Upper lobe of right lung (tissue), 1 donor: Measurements from ENCODE around the gene TSPYL6. TPM values are rescaled to one million over a fixed set of nuclear protein-coding genes. Genes with fewer than 3 reads are reported as not detected.

Source experiments
- ATAC-seq: fragments of 200-7000 bp; cut with Tn5 transposase; one replicate; pipeline ENCODE4 v1.9.1; 2020; ENCODE audit warnings: mild to moderate bottlenecking, moderate library complexity
- DNase-seq: peaks from one replicate; pipeline ENCODE4 v3.0.0-alpha.2; 2020
- H3K27ac ChIP-seq: fragments of 200-600 bp; one replicate; pipeline ENCODE4 v1.8.0; 2022
- H3K27me3 ChIP-seq: fragments of 200-600 bp; one replicate; pipeline ENCODE4 v1.8.0; 2022; ENCODE audit warnings: mild to moderate bottlenecking
- H3K36me3 ChIP-seq: fragments of 200-600 bp; one replicate; pipeline ENCODE4 v1.8.0; 2022
- H3K4me1 ChIP-seq: fragments of 200-600 bp; one replicate; pipeline ENCODE4 v1.8.0; 2022
- H3K4me3 ChIP-seq: fragments of 200-600 bp; one replicate; pipeline ENCODE4 v1.8.0; 2022; ENCODE audit warnings: mild to moderate bottlenecking
- H3K9me3 ChIP-seq: fragments of 200-600 bp; one replicate; pipeline ENCODE4 v1.8.0; 2022
- intact Hi-C: fragments of 100-400 bp; cut with DNase I; formaldehyde crosslinking; loops from one replicate; pipeline ENCODE4 v1.11.0; 2022
- total RNA-seq: library from RNA; stranded (reverse); fragmentation: NEBNext Ultra II Directional; extraction: Animal tissue kit (Norgen Biotek cat#: 25700); gene quantifications from one replicate; pipeline ENCODE4 v1.2.1, GENCODE V29; 2021
- TF ChIP-seq, protein P1 (sequence below): fragments of 200-600 bp; IDR thresholded peaks from one replicate; pipeline ENCODE4 v1.8.0; 2022; ENCODE audit warnings: antibody characterized with exemption
- donor health status: DM: no; HTN: yes; CAD: no; lungs with severe emphysema.

The TSPYL6 gene
- total RNA-seq, 1 donor from 2014 or later, result not detected

DNA sequence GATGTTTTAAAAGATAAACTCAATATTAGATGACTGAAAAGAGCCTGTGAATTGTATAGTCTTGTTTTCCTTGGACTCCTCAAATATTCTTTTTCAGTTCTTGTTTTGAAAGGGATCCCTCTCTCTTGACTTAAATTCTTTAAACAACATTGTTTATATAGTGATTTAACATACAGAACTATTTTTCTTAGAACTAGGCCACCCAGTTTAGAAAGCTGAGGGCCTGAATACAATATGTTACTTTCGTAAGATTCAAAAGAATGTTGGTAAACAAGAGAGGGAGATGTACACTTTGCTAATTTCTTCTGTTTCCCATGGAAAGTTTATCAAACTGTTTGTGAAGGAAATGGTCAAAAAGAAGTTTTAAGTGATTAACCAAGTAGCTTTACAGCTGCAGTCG lies 5.5 kb upstream of the TSPYL6 start:
- Histone ChIP-seq H3K27me3 (no peaks in the 10 kb centered on the region), H3K27ac (no peak overlapping the region), H3K36me3 (no peaks in the 10 kb centered on the region), H3K4me3 (no peak overlapping the region), H3K4me1 (no peaks in the 10 kb centered on the region), H3K9me3 (no peaks in the 10 kb centered on the region)
- DNase-seq (no peak), ATAC-seq (no peak)
- TF ChIP-seq, protein P1, sequence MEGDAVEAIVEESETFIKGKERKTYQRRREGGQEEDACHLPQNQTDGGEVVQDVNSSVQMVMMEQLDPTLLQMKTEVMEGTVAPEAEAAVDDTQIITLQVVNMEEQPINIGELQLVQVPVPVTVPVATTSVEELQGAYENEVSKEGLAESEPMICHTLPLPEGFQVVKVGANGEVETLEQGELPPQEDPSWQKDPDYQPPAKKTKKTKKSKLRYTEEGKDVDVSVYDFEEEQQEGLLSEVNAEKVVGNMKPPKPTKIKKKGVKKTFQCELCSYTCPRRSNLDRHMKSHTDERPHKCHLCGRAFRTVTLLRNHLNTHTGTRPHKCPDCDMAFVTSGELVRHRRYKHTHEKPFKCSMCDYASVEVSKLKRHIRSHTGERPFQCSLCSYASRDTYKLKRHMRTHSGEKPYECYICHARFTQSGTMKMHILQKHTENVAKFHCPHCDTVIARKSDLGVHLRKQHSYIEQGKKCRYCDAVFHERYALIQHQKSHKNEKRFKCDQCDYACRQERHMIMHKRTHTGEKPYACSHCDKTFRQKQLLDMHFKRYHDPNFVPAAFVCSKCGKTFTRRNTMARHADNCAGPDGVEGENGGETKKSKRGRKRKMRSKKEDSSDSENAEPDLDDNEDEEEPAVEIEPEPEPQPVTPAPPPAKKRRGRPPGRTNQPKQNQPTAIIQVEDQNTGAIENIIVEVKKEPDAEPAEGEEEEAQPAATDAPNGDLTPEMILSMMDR, result no peak
- intact Hi-C loops, result no loop called here

DNA sequence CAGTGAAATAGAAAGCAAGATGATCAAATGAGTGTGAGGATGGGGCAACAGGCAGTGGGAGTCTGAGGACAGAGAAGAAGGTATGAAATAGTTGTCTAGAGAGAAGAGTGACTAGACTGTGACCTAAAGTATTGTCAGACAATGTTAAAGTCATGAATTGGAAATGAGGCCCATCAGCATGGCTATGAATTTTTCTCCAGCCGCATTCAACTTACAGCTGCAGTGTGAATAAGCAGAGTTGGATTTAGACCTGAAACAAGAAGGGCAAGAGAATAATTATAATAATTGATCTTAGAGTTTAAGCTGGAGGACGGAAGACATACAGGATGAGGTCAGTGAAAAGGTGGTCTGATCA lies 4.2 kb upstream of the TSPYL6 start:
- H3K4me1 ChIP-seq, result no peaks in the 10 kb centered on the region
- intact Hi-C loops, result no loop called here
- DNase-seq (no peak), ATAC-seq (no peak)
- H3K27me3 ChIP-seq, result no peaks in the 10 kb centered on the region
- no peak overlapping the region for H3K27ac ChIP-seq
- no peak overlapping the region for H3K4me3 ChIP-seq
- H3K9me3 ChIP-seq, result no peaks in the 10 kb centered on the region
- TF ChIP-seq, protein P1, result no peak
- H3K36me3 ChIP-seq, result no peaks in the 10 kb centered on the region

DNA sequence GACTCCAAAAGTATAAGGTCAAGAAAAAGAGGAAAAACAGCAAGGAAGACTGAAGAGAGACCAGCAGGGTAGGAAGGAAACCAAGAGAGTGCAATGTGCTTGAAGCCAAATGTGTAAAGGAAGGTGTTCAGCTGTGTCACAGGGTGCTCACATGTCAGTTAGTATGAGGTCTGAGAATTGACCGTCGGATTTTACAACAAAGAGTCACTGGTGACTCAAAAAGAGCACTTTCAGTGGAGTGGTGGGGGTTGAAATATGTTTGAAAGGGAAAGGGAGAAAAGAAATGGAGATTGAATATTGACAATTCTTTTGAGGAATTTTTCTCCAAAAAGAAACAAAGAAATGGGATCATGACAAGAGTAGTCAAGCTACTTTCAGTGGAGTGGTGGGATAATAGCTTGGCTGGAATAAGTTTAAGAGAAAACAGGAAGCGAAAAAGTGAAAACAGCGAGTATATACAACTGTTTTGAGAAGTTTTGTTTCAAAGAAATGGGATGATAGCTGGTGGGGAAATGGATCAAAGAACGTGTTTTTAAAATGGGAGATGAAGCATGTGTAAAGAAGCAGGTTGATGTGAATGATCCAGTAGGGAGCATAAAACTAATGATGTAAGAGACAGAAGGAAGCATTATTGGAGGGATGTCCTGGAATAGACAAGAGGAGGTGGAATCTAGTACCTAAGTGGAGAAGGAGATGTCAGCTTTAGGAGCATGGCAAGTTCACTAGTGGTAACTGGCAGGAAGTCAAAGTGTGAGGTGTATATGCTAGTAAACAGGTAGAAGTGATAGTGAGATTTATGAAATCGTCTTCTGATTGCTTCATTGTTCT lies 3.6 kb upstream of the TSPYL6 start:
- H3K36me3 ChIP-seq, result no peaks in the 10 kb centered on the region
- no peaks in the 10 kb centered on the region for H3K9me3 ChIP-seq
- no peak overlapping the region for H3K4me3 ChIP-seq
- intact Hi-C loops, result no loop called here
- H3K27ac ChIP-seq, result no peak overlapping the region
- TF ChIP-seq, protein P1, result no peak
- H3K4me1 ChIP-seq, result no peaks in the 10 kb centered on the region
- no peak for DNase-seq
- ATAC-seq, result no peak
- no peaks in the 10 kb centered on the region for H3K27me3 ChIP-seq

DNA sequence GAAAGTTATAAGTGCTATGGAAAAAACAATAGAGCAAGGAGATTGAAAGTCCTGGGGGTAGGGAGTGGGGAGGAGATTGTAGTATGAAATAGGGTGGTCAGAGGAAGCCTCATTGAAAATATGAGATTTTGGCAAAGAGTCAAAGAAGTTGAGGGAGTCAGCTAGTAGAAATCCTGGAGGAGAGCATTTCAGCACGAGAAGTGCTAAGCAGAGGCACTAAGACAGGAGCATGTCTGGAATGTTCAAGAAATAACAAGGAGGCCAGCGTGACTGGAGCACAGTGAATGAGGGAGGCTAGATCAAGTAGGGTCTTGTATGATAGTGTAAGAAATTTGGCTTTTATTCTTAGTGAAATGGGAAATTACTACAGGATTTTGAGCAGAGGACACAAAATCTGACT lies 2.1 kb upstream of the TSPYL6 start:
- DNase-seq, result no peak
- intact Hi-C loops, result no loop called here
- no peaks in the 10 kb centered on the region for H3K4me1 ChIP-seq

DNA sequence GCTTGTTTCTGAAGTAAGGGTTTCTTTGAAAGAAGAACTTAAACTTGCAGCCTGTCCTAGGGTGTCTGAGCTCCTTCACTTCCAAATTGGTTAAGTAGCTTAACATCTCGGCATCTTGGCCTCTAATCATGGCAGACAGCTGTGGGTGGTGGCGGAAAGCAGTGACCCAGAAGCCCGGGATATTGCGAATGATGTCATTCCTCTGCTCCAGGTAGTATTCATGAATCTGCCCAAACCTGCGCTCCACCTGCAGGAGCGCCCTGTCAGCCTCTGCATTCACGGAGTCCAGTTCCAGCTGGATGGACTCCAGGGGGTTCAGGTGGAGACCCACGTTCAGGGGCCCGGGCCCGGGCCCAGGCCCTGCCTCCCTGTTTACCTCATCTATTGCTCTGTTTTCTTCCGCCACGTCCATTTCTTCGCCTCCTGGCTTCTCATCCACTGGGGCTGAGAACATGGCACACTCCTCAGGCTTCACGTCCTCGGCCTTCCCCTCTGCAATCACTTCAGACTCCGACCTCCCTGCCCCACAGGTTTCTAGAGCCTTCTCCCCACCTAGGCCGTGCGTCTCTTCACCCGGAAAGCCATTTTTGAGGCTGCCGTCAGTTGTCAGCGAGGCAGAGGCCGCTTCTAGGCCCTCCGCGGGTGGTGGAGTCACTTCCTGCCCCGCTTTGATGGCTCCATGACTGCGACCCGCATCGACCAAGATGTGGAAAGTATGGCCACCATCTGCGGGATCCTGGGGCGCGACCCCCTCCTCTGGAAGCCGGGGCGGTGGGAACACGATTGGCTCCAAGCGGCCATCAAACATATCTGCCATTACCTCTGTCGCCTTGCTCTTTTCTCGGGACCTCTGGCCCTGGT lies 569 bp downstream of the TSPYL6 start:
- intact Hi-C loops, result no loop called here
- Histone ChIP-seq H3K27ac (no peak overlapping the region), H3K9me3 (no peaks in the 10 kb centered on the region), H3K4me3 (no peak overlapping the region), H3K4me1 (no peaks in the 10 kb centered on the region), H3K27me3 (no peaks in the 10 kb centered on the region), H3K36me3 (no peaks in the 10 kb centered on the region)
- TF ChIP-seq, protein P1, result no peak
- ATAC-seq (no peak), DNase-seq (no peak)

More for the DNA sequence above, 2.1 kb upstream of the TSPYL6 start:
- H3K27ac ChIP-seq, result no peak overlapping the region
- no peak for ATAC-seq
- TF ChIP-seq, protein P1, result no peak
- no peak overlapping the region for H3K4me3 ChIP-seq
- H3K36me3 ChIP-seq, result no peaks in the 10 kb centered on the region
- H3K9me3 ChIP-seq, result no peaks in the 10 kb centered on the region
- H3K27me3 ChIP-seq, result no peaks in the 10 kb centered on the region
